ENCODE data around the gene CCDC167. TPM values are rescaled to one million over a fixed set of nuclear protein-coding genes. Genes with fewer than 3 reads are reported as not detected.

Gene CCDC167
- total RNA-seq, 1 experiment from 2014 or later = 31.9 TPM

DNA sequence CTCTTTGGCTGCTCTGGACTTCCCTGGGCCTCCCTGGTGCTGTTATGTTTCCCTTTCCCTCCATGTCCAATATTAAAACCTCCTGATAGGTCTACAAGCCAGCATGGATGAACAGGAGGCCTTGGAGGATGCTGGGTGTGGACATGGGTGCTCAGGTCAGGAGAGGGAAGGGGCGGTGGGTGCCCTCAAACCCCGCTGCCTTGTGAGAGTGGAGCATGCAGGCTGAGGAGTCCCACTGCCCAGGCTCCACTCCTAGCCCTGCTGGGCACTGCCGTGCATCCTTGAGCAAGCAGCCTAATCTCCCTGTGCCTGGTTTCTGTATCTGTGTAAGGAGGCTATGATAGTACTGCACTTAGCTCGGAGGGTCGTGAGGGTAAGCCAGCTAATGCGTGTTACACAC lies 18.4 kb upstream of the CCDC167 start:
- peaks cover 33% of the 10 kb centered on the region for H3K27me3 Mint-ChIP-seq (ENCODE audit: low read depth)
- no CpG with 5 or more reads among the region's 6 CpGs for WGBS (ENCODE audit: extremely low coverage, insufficient read length, low lambda C conversion rate)

More for the DNA sequence above, 18.4 kb upstream of the CCDC167 start:
- H3K79me1 ChIP-seq (ENCODE audit: insufficient read depth, low read depth, low read length, poor library complexity, severe bottlenecking) = no peaks in the 10 kb centered on the region
- H3K23ac ChIP-seq (ENCODE audit: insufficient read length, low read depth, low read length) = no peak overlapping the region
- no peak overlapping the region for H2BK20ac ChIP-seq (ENCODE audit: low read depth, low read length, poor library complexity, severe bottlenecking)
- Mint-ChIP-seq H3K9me3 (no peaks in the 10 kb centered on the region; a peak in 2 of 5 replicates), H3K4me3 (no peak overlapping the region), H3K4me1 (peaks cover 39 to 46% of the 10 kb centered on the region in 2 experiments), H3K36me3 (ENCODE audit: insufficient read depth in 1 of 3, low read depth in 3 of 3) (no peaks in the 10 kb centered on the region; a peak in 1 of 7 replicates), H3K27ac (no peak overlapping the region)
- no peak overlapping the region for H3K4ac ChIP-seq (ENCODE audit: low read depth, low read length)
- no peaks in the 10 kb centered on the region for H3K9me3 ChIP-seq (ENCODE audit: control insufficient read depth, low read depth, low read length)
- peaks cover 4% of the 10 kb centered on the region for H3K23me2 ChIP-seq (ENCODE audit: insufficient read length, low read depth, low read length, poor library complexity, severe bottlenecking)
- no peak overlapping the region for H2BK5ac ChIP-seq (ENCODE audit: insufficient read length, low read length)
- no peak for DNase-seq
- H2BK120ac ChIP-seq (ENCODE audit: low read depth, low read length, poor library complexity, severe bottlenecking) = no peak overlapping the region
- peaks cover 6% of the 10 kb centered on the region; the same call in 1 of the 2 replicates for H3K4me1 ChIP-seq (ENCODE audit: insufficient read depth, low read length)
- H4K5ac ChIP-seq (ENCODE audit: insufficient read length, low read depth, low read length) = no peak overlapping the region
- no peak overlapping the region for H2BK15ac ChIP-seq (ENCODE audit: low read depth, low read length)
- H2AFZ ChIP-seq (ENCODE audit: low read length) = no peak overlapping the region
- H3K27me3 ChIP-seq (ENCODE audit: insufficient read depth, low read length) = no peaks in the 10 kb centered on the region; the same call in 1 of the 2 replicates
- H4K91ac ChIP-seq (ENCODE audit: insufficient read length, low read depth, low read length) = no peak overlapping the region
- no peak overlapping the region for H3K18ac ChIP-seq (ENCODE audit: insufficient read length, low read depth, low read length)
- no peak overlapping the region for H3K56ac ChIP-seq (ENCODE audit: insufficient read length, low read depth, low read length)
- no peak overlapping the region for H3T11ph ChIP-seq (ENCODE audit: low read length)
- no peak overlapping the region for H3K9ac ChIP-seq (ENCODE audit: extremely low read depth, insufficient read length, low read length)
- TF ChIP-seq, protein P1, sequence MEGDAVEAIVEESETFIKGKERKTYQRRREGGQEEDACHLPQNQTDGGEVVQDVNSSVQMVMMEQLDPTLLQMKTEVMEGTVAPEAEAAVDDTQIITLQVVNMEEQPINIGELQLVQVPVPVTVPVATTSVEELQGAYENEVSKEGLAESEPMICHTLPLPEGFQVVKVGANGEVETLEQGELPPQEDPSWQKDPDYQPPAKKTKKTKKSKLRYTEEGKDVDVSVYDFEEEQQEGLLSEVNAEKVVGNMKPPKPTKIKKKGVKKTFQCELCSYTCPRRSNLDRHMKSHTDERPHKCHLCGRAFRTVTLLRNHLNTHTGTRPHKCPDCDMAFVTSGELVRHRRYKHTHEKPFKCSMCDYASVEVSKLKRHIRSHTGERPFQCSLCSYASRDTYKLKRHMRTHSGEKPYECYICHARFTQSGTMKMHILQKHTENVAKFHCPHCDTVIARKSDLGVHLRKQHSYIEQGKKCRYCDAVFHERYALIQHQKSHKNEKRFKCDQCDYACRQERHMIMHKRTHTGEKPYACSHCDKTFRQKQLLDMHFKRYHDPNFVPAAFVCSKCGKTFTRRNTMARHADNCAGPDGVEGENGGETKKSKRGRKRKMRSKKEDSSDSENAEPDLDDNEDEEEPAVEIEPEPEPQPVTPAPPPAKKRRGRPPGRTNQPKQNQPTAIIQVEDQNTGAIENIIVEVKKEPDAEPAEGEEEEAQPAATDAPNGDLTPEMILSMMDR (conservative IDR thresholded peaks at IDR 0.05) = no peak
- H4K20me1 ChIP-seq (ENCODE audit: control insufficient read depth, insufficient read depth, insufficient read length) = no peaks in the 10 kb centered on the region
- no peaks in the 10 kb centered on the region for H3K79me2 ChIP-seq (ENCODE audit: insufficient read depth, low read length)
- H3K14ac ChIP-seq (ENCODE audit: insufficient read depth, low read length) = no peak overlapping the region
- no peak overlapping the region for H4K8ac ChIP-seq (replicated peaks; ENCODE audit: insufficient read length, low read depth, low read length)
- no peak overlapping the region for H2BK12ac ChIP-seq (ENCODE audit: insufficient read length, low read depth, low read length)
- no peak overlapping the region for H3K27ac ChIP-seq (ENCODE audit: insufficient read length, low read depth, low read length)
- no peak overlapping the region for H3K4me2 ChIP-seq (ENCODE audit: insufficient read depth, insufficient read length, low read length)
- no peak overlapping the region for H2AK5ac ChIP-seq (ENCODE audit: insufficient read length, low read length)
